ENCODE results near the gene SLC39A8. TPM values are rescaled to one million over a fixed set of nuclear protein-coding genes. Genes with fewer than 3 reads are reported as not detected.

The SLC39A8 gene
- total RNA-seq, 2 donors from 2014 or later, result 11.1 to 19.2 TPM

GRCh38 chr4:102219129-102219528 is 126.2 kb downstream of the SLC39A8 start:
- no peak overlapping the region for H3K27ac ChIP-seq
- no peak overlapping the region for H3K4me3 ChIP-seq
- H3K27me3 ChIP-seq (replicated peaks; ENCODE audit: insufficient read depth), result no peaks in the 10 kb centered on the region
- H3K36me3 ChIP-seq, result no peaks in the 10 kb centered on the region
- TF ChIP-seq POLR2A (IDR thresholded peaks at IDR 0.05), result no peak
- no peak for TF ChIP-seq CTCF (IDR thresholded peaks at IDR 0.05)
- no peak for TF ChIP-seq POLR2AphosphoS5 (IDR thresholded peaks at IDR 0.05)
- intact Hi-C loops (cut with DNase I), result no loop called here
- H3K9me3 ChIP-seq, result no peaks in the 10 kb centered on the region
- no peak for DNase-seq (ENCODE audit: low spot score)
- 44% methylated on average over 4 of the region's 4 CpGs for WGBS
- no peaks in the 10 kb centered on the region for H3K4me1 ChIP-seq (replicated peaks)

GRCh38 chr4:102218656-102219055 is 126.6 kb downstream of the SLC39A8 start:
- H3K4me1 ChIP-seq (replicated peaks), result no peaks in the 10 kb centered on the region
- no peaks in the 10 kb centered on the region for H3K36me3 ChIP-seq
- intact Hi-C loops (cut with DNase I), result no loop called here
- no peak for DNase-seq (ENCODE audit: low spot score)
- WGBS, result 77% methylated on average over 3 of the region's 3 CpGs
- no peak overlapping the region for H3K4me3 ChIP-seq
- no peak overlapping the region for H3K27ac ChIP-seq
- no peak for TF ChIP-seq CTCF (IDR thresholded peaks at IDR 0.05)
- TF ChIP-seq POLR2A (IDR thresholded peaks at IDR 0.05), result no peak
- TF ChIP-seq POLR2AphosphoS5 (IDR thresholded peaks at IDR 0.05), result no peak
- H3K27me3 ChIP-seq (replicated peaks; ENCODE audit: insufficient read depth), result no peaks in the 10 kb centered on the region
- no peaks in the 10 kb centered on the region for H3K9me3 ChIP-seq

GRCh38 chr4:102217775-102218355 is 127.4 kb downstream of the SLC39A8 start:
- intact Hi-C loops (cut with DNase I), result no loop called here
- no peak overlapping the region for H3K27ac ChIP-seq
- WGBS, result 83% methylated on average over 1 of the region's 1 CpG
- no peaks in the 10 kb centered on the region for H3K4me1 ChIP-seq (replicated peaks)
- no peaks in the 10 kb centered on the region for H3K36me3 ChIP-seq
- no peak overlapping the region for H3K4me3 ChIP-seq
- TF ChIP-seq POLR2AphosphoS5 (IDR thresholded peaks at IDR 0.05) (no peak), CTCF (IDR thresholded peaks at IDR 0.05) (no peak), POLR2A (IDR thresholded peaks at IDR 0.05) (no peak)
- no peaks in the 10 kb centered on the region for H3K9me3 ChIP-seq
- no peak for DNase-seq (ENCODE audit: low spot score)
- no peaks in the 10 kb centered on the region for H3K27me3 ChIP-seq (replicated peaks; ENCODE audit: insufficient read depth)

GRCh38 chr4:102217345-102217744 is 127.9 kb downstream of the SLC39A8 start:
- WGBS, result 19% methylated on average over 3 of the region's 3 CpGs

More at GRCh38 chr4:102217345-102217744, 127.9 kb downstream of the SLC39A8 start:
- Histone ChIP-seq H3K4me3 (no peak overlapping the region), H3K9me3 (no peaks in the 10 kb centered on the region), H3K27me3 (replicated peaks; ENCODE audit: insufficient read depth) (no peaks in the 10 kb centered on the region), H3K27ac (no peak overlapping the region), H3K4me1 (replicated peaks) (no peaks in the 10 kb centered on the region), H3K36me3 (no peaks in the 10 kb centered on the region)
- DNase-seq (ENCODE audit: low spot score), result peak; percentile 8
- TF ChIP-seq CTCF (IDR thresholded peaks at IDR 0.05), result no peak
- no peak for TF ChIP-seq POLR2AphosphoS5 (IDR thresholded peaks at IDR 0.05)
- TF ChIP-seq POLR2A (IDR thresholded peaks at IDR 0.05), result no peak
- intact Hi-C loops (cut with DNase I), result no loop called here

Data from prostate gland (tissue), 2 donors.